HG03095 (cell line): ENCODE data around the gene PRR22.

ENCODE experiments used
- ATAC-seq: cut with Tn5 transposase; IDR thresholded peaks from one replicate; pipeline ENCODE4 v1.9.1; 2021; ENCODE audit warnings: moderate library complexity; ENCODE audit not compliant: unreplicated experiment

The PRR22 gene

GRCh38 chr19:5814123-5814851 lies 29.7 kb upstream of the PRR22 start:
- no peak for ATAC-seq

DNA sequence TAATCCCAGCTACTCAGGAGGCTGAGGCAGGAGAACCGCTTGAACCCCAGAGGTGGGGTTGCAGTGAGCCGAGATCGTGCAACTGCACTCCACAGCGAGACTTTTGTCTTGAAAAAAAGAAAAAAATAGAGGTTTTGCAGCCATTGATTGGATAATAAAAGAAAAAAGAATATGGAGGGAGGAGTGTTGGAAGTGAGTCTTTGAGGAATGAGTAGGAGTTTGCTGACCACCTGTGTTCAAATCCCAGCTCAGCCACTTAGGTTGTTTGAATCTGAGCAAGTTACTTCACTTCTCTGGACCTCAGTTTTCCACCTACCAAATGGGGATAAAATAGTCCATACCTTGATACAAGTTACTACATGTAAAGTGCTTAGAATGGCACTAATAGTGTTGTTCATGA lies 26.6 kb upstream of the PRR22 start:
- ATAC-seq: no peak

GRCh38 chr19:5809469-5809868 lies 24.9 kb upstream of the PRR22 start:
- ATAC-seq: no peak

- no peak for ATAC-seq
Measured at GRCh38 chr19:5809053-5809452, 24.5 kb upstream of the PRR22 start.

DNA sequence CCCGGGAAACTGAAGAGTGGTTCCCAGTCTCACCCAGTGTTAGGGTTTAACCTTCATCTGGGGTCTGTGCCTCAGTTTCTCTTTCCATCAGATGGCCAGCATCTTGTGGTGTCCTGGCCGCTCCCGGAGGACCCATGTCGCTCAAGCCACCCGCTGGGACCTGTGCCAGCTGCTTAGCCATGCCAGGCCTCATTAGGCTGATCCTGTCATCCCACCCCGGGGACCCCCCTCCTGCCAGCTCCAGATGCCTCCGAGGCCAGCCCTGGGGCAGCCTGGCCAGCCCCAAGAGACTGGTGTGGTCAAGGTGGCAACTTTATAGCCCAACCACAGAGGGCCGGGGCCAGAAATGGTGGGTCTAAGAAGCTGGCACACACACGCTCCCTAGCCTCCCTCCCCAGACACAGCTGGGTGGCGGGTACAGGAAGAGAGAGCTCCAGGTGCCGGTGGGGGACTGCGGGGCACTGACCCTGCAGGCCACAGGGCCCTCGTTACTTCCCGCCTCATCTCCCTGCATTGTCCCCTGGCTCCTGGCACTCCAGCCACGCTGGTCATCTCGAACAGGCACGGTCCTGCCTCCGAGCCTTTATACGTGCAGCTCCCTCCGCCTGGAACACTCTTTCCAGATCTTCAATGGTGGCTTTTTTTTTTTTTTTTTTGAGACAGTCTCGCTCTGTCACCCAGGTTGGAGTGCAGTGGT lies 23.7 kb upstream of the PRR22 start:
- no peak for ATAC-seq

GRCh38 chr19:5806905-5807304 lies 22.4 kb upstream of the PRR22 start:
- no peak for ATAC-seq

- no peak for ATAC-seq
Measured at GRCh38 chr19:5806133-5806489, 21.6 kb upstream of the PRR22 start.

- no peak for ATAC-seq
Measured at GRCh38 chr19:5805462-5806132, 21.1 kb upstream of the PRR22 start.

DNA sequence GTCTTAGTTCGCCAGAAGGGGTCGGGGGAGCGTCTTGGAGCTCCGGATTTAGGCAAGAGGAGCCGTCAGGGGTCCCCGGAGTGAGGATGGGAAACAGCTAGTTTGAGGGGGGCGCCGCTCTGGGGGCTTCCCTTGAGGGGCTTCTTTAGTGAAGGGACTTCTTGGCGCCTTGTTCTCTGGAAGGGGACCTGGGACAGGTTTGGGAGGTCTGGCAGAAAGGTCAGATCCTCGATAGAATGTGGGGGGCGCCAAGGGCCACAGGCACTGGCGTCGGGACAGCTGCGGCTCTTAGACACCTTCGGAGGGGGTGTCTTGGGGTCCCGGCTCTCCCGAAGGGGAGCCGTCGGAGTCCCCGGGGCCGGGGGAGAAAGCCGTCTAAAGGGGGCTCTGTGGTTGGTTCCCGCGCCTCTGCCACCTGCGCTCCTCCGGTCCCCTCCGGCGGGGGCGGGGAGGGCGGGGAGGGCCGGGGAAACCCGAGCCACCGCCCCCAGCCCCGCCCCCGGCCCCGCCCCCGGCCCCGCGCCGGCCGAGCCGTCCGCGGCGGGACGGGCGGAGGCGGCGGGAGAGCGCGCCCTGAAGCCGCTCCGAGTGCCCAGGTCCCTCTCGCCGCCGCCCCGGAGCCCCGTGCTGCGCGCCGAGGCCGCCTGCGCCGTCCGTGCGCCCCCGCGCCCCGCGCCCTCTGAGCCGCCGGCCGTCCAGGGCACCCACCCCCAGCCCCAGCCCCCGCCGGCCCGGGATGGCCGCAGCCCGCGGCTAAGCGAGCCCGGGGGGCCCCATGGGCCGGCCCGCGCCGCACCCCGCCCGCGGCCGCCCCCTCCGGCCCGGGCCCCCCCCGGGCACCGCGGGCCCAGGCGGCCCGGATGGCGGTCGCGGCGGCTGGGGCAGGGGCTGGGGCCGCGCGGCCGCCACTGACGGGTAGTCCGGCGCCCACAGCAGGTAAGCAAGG lies 20.2 kb upstream of the PRR22 start, which contains the start of gene NRTN:
Gene NRTN, plus strand, starts transcription at position 552 of the 946 bp plus-strand sequence. CDS start 19,099 bp downstream, outside the sequence.
- no peak for ATAC-seq

- no peak for ATAC-seq
Measured at GRCh38 chr19:5803752-5804515, 19.4 kb upstream of the PRR22 start.

DNA sequence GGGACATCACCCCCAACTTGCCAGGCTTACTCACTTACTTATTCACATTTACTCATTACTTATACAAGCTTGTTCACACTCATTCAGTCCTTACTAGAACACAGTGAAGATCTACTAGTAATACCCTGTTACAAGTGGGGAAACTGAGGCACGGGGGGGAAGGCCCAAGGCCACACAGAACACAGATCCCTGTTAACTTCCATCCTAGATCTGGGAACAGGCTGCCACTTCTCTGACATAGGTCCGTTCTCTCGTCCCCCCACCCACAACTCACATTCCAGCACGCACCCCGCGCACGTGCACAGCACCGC lies 18.9 kb upstream of the PRR22 start:
- ATAC-seq: no peak

DNA sequence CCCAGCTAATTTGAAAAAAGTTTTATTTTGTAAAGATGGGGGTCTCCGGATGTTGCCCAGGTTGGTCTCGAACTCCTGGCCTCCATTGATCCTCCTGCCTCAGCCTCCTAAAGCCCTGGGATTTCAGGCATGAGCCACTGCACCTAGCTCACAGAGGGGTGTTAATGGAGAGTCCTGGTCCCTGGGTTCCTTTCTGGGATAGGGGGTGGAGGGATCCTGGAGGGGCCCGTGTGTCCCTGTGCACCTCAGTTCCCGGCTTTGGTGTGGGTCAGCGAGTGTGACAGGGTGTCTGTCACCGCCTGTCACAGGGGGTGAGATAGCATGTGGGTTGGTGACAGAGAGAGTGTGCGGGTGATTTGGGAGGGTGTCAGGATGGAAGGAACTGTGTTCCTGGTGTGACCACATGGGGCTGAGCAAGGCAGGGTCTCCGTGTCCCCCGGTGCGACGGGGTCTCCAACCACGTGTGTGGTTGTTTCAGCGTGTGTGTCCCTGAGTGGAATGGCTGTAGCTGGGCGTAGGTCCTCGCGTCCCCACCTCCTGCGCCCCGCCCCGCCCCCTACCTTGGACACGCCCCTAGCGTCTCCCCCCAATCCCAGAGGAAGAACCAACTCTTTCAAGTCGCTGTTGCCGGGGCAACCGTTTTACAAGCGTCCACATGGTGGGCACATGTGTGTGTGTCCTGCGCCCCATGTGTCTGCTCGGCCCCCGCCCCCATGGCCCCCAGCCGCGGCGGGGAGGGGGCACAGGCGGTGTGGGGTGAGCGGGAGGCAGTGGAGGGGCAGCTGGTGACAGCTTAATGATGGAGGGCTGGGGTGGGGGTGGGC lies 17.5 kb upstream of the PRR22 start:
- ATAC-seq: no peak

GRCh38 chr19:5800361-5801270 lies 16.1 kb upstream of the PRR22 start:
- ATAC-seq: no peak

DNA sequence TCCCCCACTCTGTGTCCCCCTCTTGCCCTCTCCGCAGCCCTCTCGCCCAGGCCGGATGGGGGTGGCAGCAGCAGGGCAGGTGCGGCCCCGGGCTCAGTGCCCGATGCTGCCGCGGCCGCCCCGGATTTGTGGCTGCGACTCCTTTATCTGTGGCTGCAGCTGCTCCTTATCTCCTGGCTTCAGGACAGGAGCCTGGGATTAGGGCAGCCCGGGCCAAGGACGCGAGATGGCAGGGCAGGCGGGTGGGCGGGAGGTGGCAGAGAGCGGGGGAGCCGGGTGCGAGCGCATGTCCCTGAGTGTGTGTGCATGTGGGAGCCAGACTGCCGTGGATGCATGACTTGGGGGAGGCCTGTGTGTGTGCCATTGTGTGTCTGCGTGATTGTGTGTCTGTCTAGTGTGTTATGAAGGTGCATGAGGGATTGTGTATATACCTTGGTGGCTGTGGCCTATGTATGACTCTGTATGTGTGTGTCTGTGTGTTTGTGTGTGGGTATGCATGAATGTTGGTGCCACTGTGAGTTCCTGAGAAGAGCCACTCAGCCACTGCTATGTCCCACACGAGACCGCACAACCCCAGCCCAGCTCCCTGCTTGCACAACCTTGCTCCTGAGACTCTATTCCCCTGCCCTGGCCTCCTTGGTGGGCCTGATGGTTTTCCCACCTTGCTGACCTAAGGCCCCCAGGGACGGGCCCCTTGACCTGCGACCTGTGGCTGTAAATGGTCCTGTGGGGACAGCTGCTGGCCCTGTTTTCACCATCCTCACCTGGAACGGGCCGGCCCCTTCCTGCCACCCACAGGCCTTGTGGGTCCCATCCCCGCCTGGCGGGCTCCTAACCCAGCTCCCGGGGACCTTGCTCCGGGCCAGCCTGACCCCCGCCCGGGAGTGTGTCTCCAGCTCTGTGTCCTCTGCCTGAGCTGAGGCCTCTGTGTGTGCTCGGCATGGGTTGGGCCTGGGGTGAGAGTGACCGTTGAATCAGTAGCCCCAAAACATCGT lies 15.0 kb upstream of the PRR22 start:
- no peak for ATAC-seq

- no peak for ATAC-seq
Measured at GRCh38 chr19:5798244-5798643, 13.7 kb upstream of the PRR22 start.

DNA sequence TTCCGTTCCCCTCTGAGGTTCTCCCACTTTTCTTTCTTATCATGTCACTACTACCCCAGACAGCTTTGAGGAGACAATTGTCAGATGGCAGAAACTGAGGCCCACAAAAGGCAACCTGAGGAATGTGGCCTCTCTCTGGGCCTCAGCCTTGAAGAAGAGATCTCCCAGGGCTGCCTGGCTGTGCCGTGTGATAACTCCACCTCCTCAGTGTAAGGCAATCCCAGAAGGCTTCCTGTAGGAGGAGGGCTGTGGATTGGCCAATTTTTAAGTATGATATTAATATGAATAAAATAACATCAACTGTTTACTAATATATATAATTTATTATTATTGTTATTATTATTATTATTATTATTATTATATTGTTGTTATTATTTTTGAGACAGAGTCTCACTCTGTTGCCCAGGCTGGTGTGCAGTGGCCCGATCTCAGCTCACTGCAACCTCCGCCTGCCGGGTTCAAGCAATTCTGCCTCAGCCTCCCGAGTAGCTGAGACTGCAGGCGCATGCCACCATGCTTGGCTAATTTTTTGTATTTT lies 10.9 kb upstream of the PRR22 start:
- ATAC-seq: no peak

GRCh38 chr19:5793188-5793587 lies 8.6 kb upstream of the PRR22 start:
- ATAC-seq: no peak
